Neural progenitor cell (in vitro differentiated cells): Measurements from ENCODE around the gene MAGI1. TPM values are rescaled to one million over a fixed set of nuclear protein-coding genes. Genes with fewer than 3 reads are reported as not detected.

Source experiments
- DNase-seq: peaks from one replicate; pipeline ENCODE4 v3.0.0-alpha.2; 2016; ENCODE audit warnings: low spot score
- H2AFZ ChIP-seq: fragments of 200-600 bp; sonication (generic); replicated peaks from 2 replicates; pipeline ENCODE4 v1.6.1; 2016; ENCODE audit warnings: antibody characterized with exemption
- H3F3A ChIP-seq: fragments of 200-600 bp; sonication (generic); 2 replicates; pipeline ENCODE4 v1.6.1; 2016; ENCODE audit warnings: antibody characterized with exemption, low read depth
- H3K27ac ChIP-seq: fragments of 200-600 bp; sonication (generic); 2 replicates; pipeline ENCODE4 v1.5.1; 2016; ENCODE audit warnings: mild to moderate bottlenecking
- H3K27me3 ChIP-seq: fragments of 200-600 bp; sonication (generic); 2 replicates; pipeline ENCODE4 v1.6.1; 2016; ENCODE audit warnings: mild to moderate bottlenecking, moderate library complexity
- H3K36me3 ChIP-seq: fragments of 200-600 bp; sonication (generic); 2 replicates; pipeline ENCODE4 v1.5.1; 2016
- H3K4me1 ChIP-seq: fragments of 200-600 bp; sonication (generic); 2 replicates; pipeline ENCODE4 v1.6.1; 2016; ENCODE audit warnings: mixed run types
- H3K4me2 ChIP-seq: fragments of 200-600 bp; sonication (generic); 2 replicates; pipeline ENCODE4 v1.6.1; 2016
- H3K4me3 ChIP-seq: fragments of 200-600 bp; sonication (generic); 2 replicates; pipeline ENCODE4 v1.5.1; 2016
- H3K79me2 ChIP-seq: fragments of 200-600 bp; sonication (generic); 2 replicates; pipeline ENCODE4 v1.6.1; 2016; ENCODE audit warnings: low read depth
- H3K9ac ChIP-seq: fragments of 200-600 bp; sonication (generic); 2 replicates; pipeline ENCODE4 v1.6.1; 2016
- H3K9me3 ChIP-seq: fragments of 200-600 bp; sonication (generic); 2 replicates; pipeline ENCODE4 v1.5.1; 2016; ENCODE audit warnings: low read depth
- H4K20me1 ChIP-seq: fragments of 200-600 bp; sonication (generic); 2 replicates; pipeline ENCODE4 v1.6.1; 2016; ENCODE audit warnings: low read depth
- H3K27ac Mint-ChIP-seq: 3 replicates; pipeline ENCODE4 v1.8.0; 2021; ENCODE audit warnings: mixed read lengths
- H3K27me3 Mint-ChIP-seq: 2 replicates; pipeline ENCODE4 v1.8.0; 2022; ENCODE audit warnings: low read depth, mild to moderate bottlenecking, inconsistent platforms, moderate library complexity, mixed read lengths; ENCODE audit not compliant: insufficient read depth
- H3K36me3 Mint-ChIP-seq: 3 replicates; pipeline ENCODE4 v1.8.0; 2021; ENCODE audit warnings: mixed read lengths
- H3K4me1 Mint-ChIP-seq: 3 replicates; pipeline ENCODE4 v1.8.0; 2021; ENCODE audit warnings: mixed read lengths
- H3K4me3 Mint-ChIP-seq: 3 replicates; pipeline ENCODE4 v1.8.0; 2021; ENCODE audit warnings: mild to moderate bottlenecking, moderate library complexity, mixed read lengths
- H3K9me3 Mint-ChIP-seq: 3 replicates; pipeline ENCODE4 v1.8.0; 2020; ENCODE audit warnings: mixed read lengths
- EZH2 ChIP-seq: fragments of 200-600 bp; sonication (generic); IDR thresholded peaks from 2 replicates; pipeline ENCODE4 v1.6.1; 2017; ENCODE audit warnings: antibody characterized with exemption, mild to moderate bottlenecking, moderate library complexity
- EZH2phosphoT487 ChIP-seq: fragments of 200-600 bp; sonication (generic); IDR thresholded peaks from 2 replicates; pipeline ENCODE4 v1.6.1; 2017; ENCODE audit warnings: antibody characterized with exemption
- total RNA-seq: library from RNA; depleted of rRNA; stranded (reverse); fragments of >200 nt; gene quantifications from 2 replicates; pipeline ENCODE4 v1.2.3, GENCODE V29; 2015; ENCODE audit warnings: low replicate concordance
- TF ChIP-seq, protein P1 (sequence below): fragments of 200-600 bp; sonication (generic); IDR thresholded peaks from 2 replicates; pipeline ENCODE4 v1.5.1; 2017; ENCODE audit warnings: antibody characterized with exemption, mild to moderate bottlenecking

The MAGI1 gene
- total RNA-seq, 1 donor from 2014 or later, result 40.6 TPM

- Mint-ChIP-seq H3K36me3 (no peaks in the 10 kb centered on the region), H3K4me3 (no peak overlapping the region), H3K27ac (no peak overlapping the region), H3K9me3 (peaks cover 3% of the 10 kb centered on the region), H3K27me3 (no peaks in the 10 kb centered on the region), H3K4me1 (peaks cover 30% of the 10 kb centered on the region)
- DNase-seq, result no peak
- Histone ChIP-seq H3K36me3 (no peaks in the 10 kb centered on the region), H2AFZ (no peak overlapping the region), H3K27ac (no peak overlapping the region), H4K20me1 (no peaks in the 10 kb centered on the region), H3K9me3 (no peaks in the 10 kb centered on the region), H3K4me3 (no peak overlapping the region), H3F3A (no peaks in the 10 kb centered on the region), H3K27me3 (no peaks in the 10 kb centered on the region), H3K4me2 (no peak overlapping the region), H3K4me1 (peaks cover 9% of the 10 kb centered on the region), H3K9ac (no peak overlapping the region), H3K79me2 (no peaks in the 10 kb centered on the region)
- no peak for TF ChIP-seq EZH2
- TF ChIP-seq, protein P1, sequence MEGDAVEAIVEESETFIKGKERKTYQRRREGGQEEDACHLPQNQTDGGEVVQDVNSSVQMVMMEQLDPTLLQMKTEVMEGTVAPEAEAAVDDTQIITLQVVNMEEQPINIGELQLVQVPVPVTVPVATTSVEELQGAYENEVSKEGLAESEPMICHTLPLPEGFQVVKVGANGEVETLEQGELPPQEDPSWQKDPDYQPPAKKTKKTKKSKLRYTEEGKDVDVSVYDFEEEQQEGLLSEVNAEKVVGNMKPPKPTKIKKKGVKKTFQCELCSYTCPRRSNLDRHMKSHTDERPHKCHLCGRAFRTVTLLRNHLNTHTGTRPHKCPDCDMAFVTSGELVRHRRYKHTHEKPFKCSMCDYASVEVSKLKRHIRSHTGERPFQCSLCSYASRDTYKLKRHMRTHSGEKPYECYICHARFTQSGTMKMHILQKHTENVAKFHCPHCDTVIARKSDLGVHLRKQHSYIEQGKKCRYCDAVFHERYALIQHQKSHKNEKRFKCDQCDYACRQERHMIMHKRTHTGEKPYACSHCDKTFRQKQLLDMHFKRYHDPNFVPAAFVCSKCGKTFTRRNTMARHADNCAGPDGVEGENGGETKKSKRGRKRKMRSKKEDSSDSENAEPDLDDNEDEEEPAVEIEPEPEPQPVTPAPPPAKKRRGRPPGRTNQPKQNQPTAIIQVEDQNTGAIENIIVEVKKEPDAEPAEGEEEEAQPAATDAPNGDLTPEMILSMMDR, result no peak
- no peak for TF ChIP-seq EZH2phosphoT487
These were observed 695.7 kb downstream of the MAGI1 start for GRCh38 chr3:65343026-65343425.

- no peaks in the 10 kb centered on the region for H3K36me3 ChIP-seq
- H3K9ac ChIP-seq, result no peak overlapping the region
- no peak overlapping the region for H3K27ac ChIP-seq
- H3K4me3 ChIP-seq, result no peak overlapping the region
- no peaks in the 10 kb centered on the region for H4K20me1 ChIP-seq
- no peak overlapping the region for H3K4me3 Mint-ChIP-seq
- no peak overlapping the region for H2AFZ ChIP-seq
- H3K4me1 ChIP-seq, result peaks cover 9% of the 10 kb centered on the region
- peaks cover 30% of the 10 kb centered on the region for H3K4me1 Mint-ChIP-seq
- H3K9me3 Mint-ChIP-seq, result peaks cover 3% of the 10 kb centered on the region
- H3K4me2 ChIP-seq, result no peak overlapping the region
- no peaks in the 10 kb centered on the region for H3K36me3 Mint-ChIP-seq
- no peak overlapping the region for H3K27ac Mint-ChIP-seq
- peak; percentile 81 for DNase-seq
- H3F3A ChIP-seq, result no peaks in the 10 kb centered on the region
- no peaks in the 10 kb centered on the region for H3K9me3 ChIP-seq
- TF ChIP-seq, protein P1, result peak; percentile 84
- no peak for TF ChIP-seq EZH2phosphoT487
- H3K79me2 ChIP-seq, result no peaks in the 10 kb centered on the region
- no peaks in the 10 kb centered on the region for H3K27me3 Mint-ChIP-seq
- H3K27me3 ChIP-seq, result no peaks in the 10 kb centered on the region
These were observed 696.5 kb downstream of the MAGI1 start for GRCh38 chr3:65342084-65342683.

- peak overlapping the region; percentile 92 for H3K27ac Mint-ChIP-seq
- H3K4me2 ChIP-seq, result no peak overlapping the region
- H3K79me2 ChIP-seq, result no peaks in the 10 kb centered on the region
- no peak overlapping the region for H3K9ac ChIP-seq
- H3F3A ChIP-seq, result no peaks in the 10 kb centered on the region
- H2AFZ ChIP-seq, result no peak overlapping the region
- no peaks in the 10 kb centered on the region for H3K36me3 Mint-ChIP-seq
- DNase-seq, result no peak
- TF ChIP-seq EZH2 (no peak), EZH2phosphoT487 (no peak)
- TF ChIP-seq, protein P1, result no peak
- H3K27me3 ChIP-seq, result no peaks in the 10 kb centered on the region
- H3K4me1 Mint-ChIP-seq, result peaks cover 35% of the 10 kb centered on the region
- no peaks in the 10 kb centered on the region for H3K27me3 Mint-ChIP-seq
- no peaks in the 10 kb centered on the region for H3K36me3 ChIP-seq
- H3K4me3 ChIP-seq, result no peak overlapping the region
- H3K9me3 Mint-ChIP-seq, result peaks cover 11% of the 10 kb centered on the region
- H3K4me1 ChIP-seq, result peaks cover 3% of the 10 kb centered on the region
- no peak overlapping the region for H3K4me3 Mint-ChIP-seq
- no peak overlapping the region for H3K27ac ChIP-seq
- H4K20me1 ChIP-seq, result no peaks in the 10 kb centered on the region
- no peaks in the 10 kb centered on the region for H3K9me3 ChIP-seq
These were observed 699.5 kb downstream of the MAGI1 start for GRCh38 chr3:65339192-65339740.
